Measurements from ENCODE around the gene CGB2. TPM values are rescaled to one million over a fixed set of nuclear protein-coding genes. Genes with fewer than 3 reads are reported as not detected.
"Not testable (repeated sequence)": the region's sequence is repeated elsewhere in the genome, so short reads cannot be mapped to it uniquely, and the experiment has no call there.

The CGB2 gene
- total RNA-seq, 8 experiments from 2014 or later, result not detected

DNA sequence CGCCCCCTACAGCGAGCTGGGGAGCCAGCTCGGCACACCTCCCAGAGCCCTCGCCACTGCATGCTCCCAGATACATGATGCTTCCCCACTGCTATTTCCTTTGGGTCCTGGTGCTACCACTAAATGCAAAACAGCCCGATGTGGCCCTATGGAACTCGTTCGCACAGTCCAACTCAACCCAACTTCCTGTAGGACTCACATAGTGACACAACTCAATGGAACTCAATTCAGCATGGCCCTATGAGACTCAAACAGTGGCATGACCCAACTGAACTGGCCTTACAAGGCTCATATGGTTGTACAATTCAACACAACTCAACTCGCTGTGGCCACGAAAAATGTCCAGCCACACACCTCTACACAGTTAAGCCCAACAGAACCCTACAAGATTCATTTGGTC, 37.3 kb downstream of the CGB2 start:
- 71 to 100% (median 82%) methylated on average over 2 to 7 of the region's 9 CpGs; no CpG with 5 or more reads in 4 of the 10 experiments for WGBS, 10 experiments
- H3K27ac ChIP-seq, result no peak overlapping the region
- in situ Hi-C loops (cut with MboI; ENCODE audit: low pct_unique_long_range_greater_than_20kb in 2 of 9, low sequenced_read_pairs in 9 of 9, unreplicated experiment in 9 of 9), result no loop called here
- no peak overlapping the region for H3K4me3 ChIP-seq
- ATAC-seq (replicated peaks in 6 of 8), result no peak
- peaks cover 7 to 9% of the 10 kb centered on the region in 2 donors for H3K4me1 ChIP-seq (replicated peaks in 1 of 2)

DNA sequence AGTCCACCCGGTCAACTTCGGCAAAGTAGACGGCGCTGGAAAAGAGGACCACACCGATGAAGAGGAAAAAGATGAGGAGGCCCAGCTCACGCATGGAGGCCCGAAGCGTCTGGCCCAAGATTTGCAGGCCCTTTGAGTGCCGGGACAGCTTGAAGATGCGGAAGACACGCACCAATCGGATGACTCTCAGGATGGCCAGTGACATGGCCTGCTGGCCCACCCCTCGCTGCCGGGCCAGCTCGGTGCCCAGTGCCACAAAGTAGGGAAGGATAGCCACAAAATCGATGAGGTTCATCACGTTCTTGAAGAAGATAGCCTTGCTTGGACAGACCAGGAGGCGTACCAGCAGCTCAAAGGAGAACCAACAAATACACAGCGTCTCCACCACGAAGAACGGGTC, 38.7 kb downstream of the CGB2 start:
- WGBS, 10 experiments, result 75 to 100% (median 95%) methylated on average over 2 to 13 of the region's 21 CpGs; no CpG with 5 or more reads in 5 of the 10 experiments
- Histone ChIP-seq H3K4me1 (replicated peaks in 1 of 2) (peaks cover 0 to 4% of the 10 kb centered on the region in 2 donors), H3K27ac (no peak overlapping the region), H3K4me3 (no peak overlapping the region)
- in situ Hi-C loops (cut with MboI; ENCODE audit: low pct_unique_long_range_greater_than_20kb in 2 of 9, low sequenced_read_pairs in 9 of 9, unreplicated experiment in 9 of 9), result no loop called here
- no peak for ATAC-seq (replicated peaks in 6 of 8)

DNA sequence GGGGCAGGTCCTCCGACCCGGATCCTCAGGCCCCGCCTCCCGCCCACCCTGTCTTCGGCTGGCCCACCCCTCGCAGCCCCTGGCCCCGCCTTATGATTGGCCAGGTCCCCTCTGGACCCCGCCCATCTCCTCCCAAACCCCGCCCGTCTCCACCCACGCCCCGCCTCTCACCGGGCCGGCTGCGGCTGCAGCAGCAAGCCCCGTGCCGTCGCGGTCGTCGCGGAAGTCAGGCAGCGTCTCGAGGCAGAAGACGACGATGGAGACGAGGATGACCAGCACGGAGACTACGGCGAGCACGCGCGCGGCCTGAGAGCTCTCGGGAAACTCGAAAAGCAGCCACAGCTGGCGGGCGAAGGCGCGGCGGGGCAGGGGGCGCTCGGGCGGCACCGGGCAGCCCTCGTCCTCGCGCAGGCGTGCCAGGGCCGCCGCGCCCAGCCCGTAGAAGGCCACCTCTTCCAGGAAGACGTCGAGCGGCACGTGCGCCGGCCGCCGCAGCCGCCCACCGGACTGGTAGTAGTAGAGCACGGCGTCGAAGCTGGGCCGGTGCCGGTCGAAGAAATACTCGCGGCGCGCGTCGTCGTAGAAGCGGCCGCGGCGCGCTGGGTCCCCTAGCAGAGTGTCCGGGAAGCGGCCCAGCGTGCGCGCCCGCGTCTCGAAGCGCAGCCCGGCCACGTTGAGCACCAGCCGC, 40.3 kb downstream of the CGB2 start:
- peak in 6 of 8 experiments; percentile 23 to 76 (median 66) for ATAC-seq (replicated peaks in 6 of 8)
- in situ Hi-C loops (cut with MboI; ENCODE audit: low pct_unique_long_range_greater_than_20kb in 2 of 9, low sequenced_read_pairs in 9 of 9, unreplicated experiment in 9 of 9), result no loop called here
- Histone ChIP-seq H3K4me3 (peak overlapping the region in 4 of 5 donors; percentile 12 to 21 (median 19)), H3K4me1 (replicated peaks in 1 of 2) (peaks cover 0 to 3% of the 10 kb centered on the region in 2 donors), H3K27ac (no peak overlapping the region)
- 4 to 10% (median 5%) methylated on average over 2 to 12 of the region's 93 CpGs; no CpG with 5 or more reads in 7 of the 10 experiments for WGBS, 10 experiments

DNA sequence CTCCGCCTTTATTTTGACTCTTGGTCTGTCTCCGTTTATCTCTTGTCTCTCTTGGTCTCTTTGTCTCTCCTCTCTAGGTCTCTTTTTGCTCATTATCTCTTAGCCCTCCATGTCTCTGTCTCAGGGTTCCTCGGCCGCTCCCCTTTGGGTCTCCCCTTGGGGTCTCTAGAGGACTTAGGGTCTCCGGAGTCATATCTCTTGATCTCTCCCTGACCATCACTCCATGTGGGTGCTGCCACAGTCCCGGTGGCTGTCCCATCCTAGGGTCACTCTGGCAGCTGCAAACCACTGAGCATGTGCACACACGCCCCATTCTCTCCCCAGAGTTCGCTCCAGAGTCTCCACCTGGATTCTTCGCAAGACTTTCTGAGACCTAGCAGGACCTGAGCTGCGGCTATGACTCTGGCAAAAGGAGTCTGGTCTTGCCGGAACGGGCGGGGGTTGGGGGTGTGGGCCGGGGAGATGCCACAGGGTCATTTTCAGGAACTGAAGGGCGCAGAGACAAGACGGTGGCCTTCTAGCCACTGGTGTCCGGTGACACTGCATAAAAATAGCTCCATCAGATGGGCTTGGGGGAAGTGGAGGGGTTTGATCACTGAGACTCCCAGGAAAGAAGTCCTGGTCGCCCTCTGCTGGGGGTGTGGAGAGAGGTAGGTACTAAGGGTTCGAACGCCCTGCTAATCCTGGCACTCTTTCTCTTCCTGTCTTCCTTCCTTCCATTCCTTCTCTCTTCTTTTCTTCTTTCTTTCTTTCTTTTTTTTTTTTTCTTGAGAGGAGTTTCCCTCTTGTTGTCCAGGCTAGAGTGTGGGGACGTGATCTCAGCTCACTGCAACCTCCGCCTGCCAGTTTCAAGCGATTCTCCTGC, 42.1 kb downstream of the CGB2 start:
- Histone ChIP-seq H3K27ac (no peak overlapping the region), H3K4me1 (replicated peaks in 1 of 2) (peaks cover 0 to 3% of the 10 kb centered on the region in 2 donors), H3K4me3 (no peak overlapping the region)
- peak in 1 of 8 experiments; percentile 58 for ATAC-seq (replicated peaks in 6 of 8)
- 43 to 87% (median 63%) methylated on average over 3 to 9 of the region's 23 CpGs for WGBS, 10 experiments
- in situ Hi-C loops (cut with MboI; ENCODE audit: low pct_unique_long_range_greater_than_20kb in 2 of 9, low sequenced_read_pairs in 9 of 9, unreplicated experiment in 9 of 9), result no loop called here

DNA sequence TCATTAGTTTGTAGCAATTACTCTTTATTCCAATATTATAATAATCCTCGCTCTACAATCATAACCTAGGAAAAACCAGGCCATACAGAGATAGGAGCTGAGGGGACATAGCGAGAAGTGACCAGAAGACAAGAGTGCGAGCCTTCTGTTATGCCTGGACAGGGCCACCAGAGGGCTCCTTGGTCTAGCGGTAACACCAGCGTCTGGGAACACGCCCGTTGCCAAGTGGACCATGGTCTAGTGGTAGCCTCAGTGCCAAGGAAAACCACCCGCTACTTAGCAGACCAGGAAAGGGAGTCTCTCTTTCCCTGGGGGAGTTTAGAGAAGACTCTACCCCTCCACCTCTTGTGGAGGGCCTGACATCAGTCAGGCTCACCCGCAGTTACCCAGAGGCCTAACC, 43.2 kb downstream of the CGB2 start:
- not testable (repeated sequence) for H3K4me3 ChIP-seq; H3K27ac ChIP-seq; ATAC-seq (replicated peaks in 6 of 8); H3K4me1 ChIP-seq (replicated peaks in 1 of 2)
- WGBS, 10 experiments, result 0 to 100% methylated on average over 1 to 4 of the region's 9 CpGs; no CpG with 5 or more reads in 8 of the 10 experiments
- in situ Hi-C loops (cut with MboI; ENCODE audit: low pct_unique_long_range_greater_than_20kb in 2 of 9, low sequenced_read_pairs in 9 of 9, unreplicated experiment in 9 of 9), result loop anchor here in 5 of 9 experiments (25.0 kb wide), 1 partner anchor 137 kb away; no protein-coding TSS in a partner anchor

DNA sequence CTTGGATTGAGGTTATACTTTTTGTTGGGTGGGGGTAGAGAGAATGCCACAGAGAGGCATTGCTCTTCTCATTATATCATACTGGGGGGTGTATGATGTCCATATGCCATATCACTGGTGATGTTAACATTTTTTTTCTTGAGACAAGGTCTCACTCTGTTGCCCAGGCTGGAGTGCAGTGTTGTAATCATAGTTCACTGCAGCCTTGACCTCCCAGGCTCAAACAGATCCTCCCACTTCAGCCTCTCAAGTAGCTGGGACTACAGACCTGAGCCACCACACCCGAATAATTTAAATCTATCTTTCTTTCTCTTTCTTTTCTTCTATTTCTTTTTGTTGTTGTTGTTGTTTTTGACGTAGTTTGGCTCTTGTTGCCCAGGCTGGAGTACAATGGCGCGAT, 48.7 kb downstream of the CGB2 start:
- WGBS, 10 experiments, result 17 to 95% (median 73%) methylated on average over 2 to 3 of the region's 4 CpGs; no CpG with 5 or more reads in 3 of the 10 experiments
- peaks cover 4 to 6% of the 10 kb centered on the region in 2 donors for H3K4me1 ChIP-seq (replicated peaks in 1 of 2)
- ATAC-seq (replicated peaks in 6 of 8), result no peak
- in situ Hi-C loops (cut with MboI; ENCODE audit: low pct_unique_long_range_greater_than_20kb in 2 of 9, low sequenced_read_pairs in 9 of 9, unreplicated experiment in 9 of 9), result loop anchor here in 5 of 9 experiments (25.0 kb wide), 1 partner anchor 132 kb away; no protein-coding TSS in a partner anchor
- no peak overlapping the region for H3K4me3 ChIP-seq
- H3K27ac ChIP-seq, result no peak overlapping the region

DNA sequence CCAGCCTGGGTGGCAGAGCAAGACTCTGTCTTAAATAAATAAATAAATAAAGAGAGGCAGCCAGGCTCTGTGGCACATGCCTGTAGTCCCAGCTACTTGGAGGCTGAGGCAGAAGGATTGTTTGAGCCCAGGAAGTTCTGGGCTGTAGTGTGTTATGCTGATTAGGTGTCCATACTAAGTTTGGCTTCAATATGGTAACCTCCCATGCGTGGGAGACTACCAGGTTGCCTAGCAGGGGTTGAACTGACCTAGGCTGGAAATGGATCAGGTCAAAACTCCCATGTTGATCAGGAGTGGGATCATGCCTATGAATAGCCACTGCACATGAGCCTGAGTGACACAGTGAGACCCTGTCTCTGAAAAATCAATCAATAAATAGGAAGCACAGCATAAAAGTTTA, 49.6 kb downstream of the CGB2 start:
- in situ Hi-C loops (cut with MboI; ENCODE audit: low pct_unique_long_range_greater_than_20kb in 2 of 9, low sequenced_read_pairs in 9 of 9, unreplicated experiment in 9 of 9), result loop anchor here in 5 of 9 experiments (25.0 kb wide), 1 partner anchor 131 kb away; no protein-coding TSS in a partner anchor
- 33 to 60% (median 33%) methylated on average over 1 of the region's 1 CpG; no CpG with 5 or more reads in 7 of the 10 experiments for WGBS, 10 experiments
- H3K27ac ChIP-seq, result no peak overlapping the region
- ATAC-seq (replicated peaks in 6 of 8), result no peak
- peaks cover 6 to 8% of the 10 kb centered on the region in 2 donors for H3K4me1 ChIP-seq (replicated peaks in 1 of 2)
- H3K4me3 ChIP-seq, result no peak overlapping the region

Other genes with a start within 250 kb of the CGB2 start
- 10 to 100 TPM; 26.6 to 49.8 (median 35.1) TPM for gene BCAT2, start 220.9 kb upstream of the CGB2 start, total RNA-seq
- 10 to 100 TPM in 2 of 8 experiments, 1 to 10 TPM in 6; 1.6 to 27.3 (median 5.4) TPM for gene HSD17B14, start 195.4 kb upstream of the CGB2 start, total RNA-seq
- 10 to 100 TPM in 3 of 8 experiments, 1 to 10 TPM in 4, under 1 TPM in 1; 0.33 to 30.8 (median 6.5) TPM for gene PLEKHA4, start 163.3 kb upstream of the CGB2 start, total RNA-seq
- gene PPP1R15A, start 159.5 kb upstream of the CGB2 start, total RNA-seq, result 100 to 1,000 TPM in 1 of 8 experiments, 10 to 100 TPM in 7; 35.2 to 157 (median 68.6) TPM
- 1 to 10 TPM in 1 of 8 experiments, under 1 TPM in 1, not detected in 6; 0.52 to 2.2 TPM for gene TULP2, start 133.1 kb upstream of the CGB2 start, total RNA-seq
- 100 to 1,000 TPM in 4 of 8 experiments, 10 to 100 TPM in 4; 60.2 to 309 (median 107) TPM for gene NUCB1, start 131.6 kb upstream of the CGB2 start, total RNA-seq
- gene DHDH, start 98.2 kb upstream of the CGB2 start, total RNA-seq, result under 1 TPM in 5 of 8 experiments, not detected in 3; 0.32 to 0.81 (median 0.50) TPM
- gene BAX, start 77.0 kb upstream of the CGB2 start, total RNA-seq, result 100 to 1,000 TPM in 4 of 8 experiments, 10 to 100 TPM in 4; 36.9 to 172 (median 97.8) TPM
- over 10,000 TPM in 1 of 8 experiments, 1,000 to 10,000 TPM in 7; 1,251 to 10,826 (median 2,578) TPM for gene FTL, start 66.6 kb upstream of the CGB2 start, total RNA-seq
- gene GYS1, start 38.6 kb upstream of the CGB2 start, total RNA-seq, result 10 to 100 TPM; 13.0 to 72.5 (median 18.3) TPM
- 100 to 1,000 TPM; 113 to 181 (median 145) TPM for gene RUVBL2, start 38.0 kb upstream of the CGB2 start, total RNA-seq
- 1 to 10 TPM in 4 of 8 experiments, under 1 TPM in 1, not detected in 3; 0.88 to 2.9 (median 1.3) TPM for gene LHB, start 14.8 kb upstream of the CGB2 start, total RNA-seq
- under 1 TPM in 3 of 8 experiments, not detected in 5; 0.47 to 0.70 (median 0.49) TPM for gene CGB3, start 7.6 kb upstream of the CGB2 start, total RNA-seq
- gene CGB1, start 5.0 kb downstream of the CGB2 start, total RNA-seq, result not detected
- gene CGB5, start 12.0 kb downstream of the CGB2 start, total RNA-seq, result under 1 TPM in 1 of 8 experiments, not detected in 7; 0.76 TPM
- gene CGB8, start 17.2 kb downstream of the CGB2 start, total RNA-seq, result under 1 TPM in 4 of 8 experiments, not detected in 4; 0.27 to 0.76 (median 0.33) TPM
- 1 to 10 TPM in 1 of 8 experiments, under 1 TPM in 6, not detected in 1; 0.11 to 1.0 (median 0.36) TPM for gene CGB7, start 25.9 kb downstream of the CGB2 start, total RNA-seq
- 1 to 10 TPM in 1 of 8 experiments, under 1 TPM in 1, not detected in 6; 0.52 to 1.0 TPM for gene NTF4, start 32.9 kb downstream of the CGB2 start, total RNA-seq
- gene KCNA7, start 40.8 kb downstream of the CGB2 start, total RNA-seq, result under 1 TPM in 7 of 8 experiments, not detected in 1; 0.05 to 0.62 (median 0.15) TPM
- 100 to 1,000 TPM; 101 to 312 (median 157) TPM for gene SNRNP70, start 53.6 kb downstream of the CGB2 start, total RNA-seq
- gene LIN7B, start 82.5 kb downstream of the CGB2 start, total RNA-seq, result 10 to 100 TPM in 5 of 8 experiments, 1 to 10 TPM in 3; 2.0 to 65.1 (median 24.4) TPM
- 1 to 10 TPM; 2.3 to 5.7 (median 3.4) TPM for gene C19orf73, start 87.3 kb downstream of the CGB2 start, total RNA-seq
- 10 to 100 TPM in 7 of 8 experiments, 1 to 10 TPM in 1; 4.7 to 52.5 (median 23.5) TPM for gene PPFIA3, start 87.7 kb downstream of the CGB2 start, total RNA-seq
- gene HRC, start 123.5 kb downstream of the CGB2 start, total RNA-seq, result 10 to 100 TPM in 4 of 8 experiments, 1 to 10 TPM in 3, under 1 TPM in 1; 0.81 to 55.7 (median 12.3) TPM
- 10 to 100 TPM in 7 of 8 experiments, 1 to 10 TPM in 1; 7.0 to 46.8 (median 16.4) TPM for gene TRPM4, start 125.9 kb downstream of the CGB2 start, total RNA-seq

Data from motor neuron (in vitro differentiated cells).